DMS 273 (cell line): ENCODE data around the gene SYNE1.

Experiments
- DNase-seq: peaks from one replicate; lab custom pipeline; 2025; ENCODE audit not compliant: unreplicated experiment; lab: John Stamatoyannopoulos, UW

The SYNE1 gene

DNA sequence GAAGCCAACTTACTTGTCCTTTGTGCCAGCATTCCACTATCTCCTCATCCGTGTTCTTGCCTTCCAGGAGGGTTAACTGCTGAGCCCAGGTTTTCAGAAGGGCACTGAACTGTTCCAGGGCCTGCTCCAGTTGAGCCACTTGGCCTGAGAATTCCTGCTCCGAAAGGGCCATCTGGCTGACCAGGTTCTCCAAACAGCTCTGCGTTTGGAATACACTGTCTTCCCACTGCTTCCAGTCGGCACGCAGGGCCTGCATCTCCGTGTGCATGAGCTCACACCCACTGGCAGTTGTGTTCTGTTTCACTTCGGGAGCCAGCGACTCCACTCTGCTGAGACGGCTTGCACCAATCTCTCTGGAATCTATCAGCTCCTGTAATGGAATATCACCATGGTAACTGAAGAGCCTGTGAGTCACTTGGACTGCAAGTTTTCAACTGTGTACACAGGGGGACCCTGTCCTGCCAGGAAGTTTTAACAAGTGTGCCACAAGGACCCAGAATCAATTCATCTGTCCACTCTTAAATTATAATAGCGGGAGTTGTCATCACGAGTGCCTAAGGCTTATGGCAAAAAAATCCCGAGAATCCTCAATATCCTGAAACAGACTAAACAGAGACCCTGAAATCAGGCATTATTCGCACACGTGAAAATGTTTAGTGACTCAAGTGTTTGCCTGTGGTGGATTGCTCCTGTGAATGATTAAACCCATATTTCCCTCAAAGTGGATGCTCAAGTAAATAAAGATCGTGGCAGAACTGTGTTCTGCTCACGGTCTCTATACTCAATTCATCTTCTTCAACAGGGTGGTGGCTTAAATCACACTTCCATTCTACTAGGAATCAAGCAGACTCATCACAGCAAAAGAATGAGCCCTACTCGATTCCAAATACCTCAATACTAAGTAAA, 255.9 kb downstream of the SYNE1 start:
- peak; percentile 19 for DNase-seq

DNA sequence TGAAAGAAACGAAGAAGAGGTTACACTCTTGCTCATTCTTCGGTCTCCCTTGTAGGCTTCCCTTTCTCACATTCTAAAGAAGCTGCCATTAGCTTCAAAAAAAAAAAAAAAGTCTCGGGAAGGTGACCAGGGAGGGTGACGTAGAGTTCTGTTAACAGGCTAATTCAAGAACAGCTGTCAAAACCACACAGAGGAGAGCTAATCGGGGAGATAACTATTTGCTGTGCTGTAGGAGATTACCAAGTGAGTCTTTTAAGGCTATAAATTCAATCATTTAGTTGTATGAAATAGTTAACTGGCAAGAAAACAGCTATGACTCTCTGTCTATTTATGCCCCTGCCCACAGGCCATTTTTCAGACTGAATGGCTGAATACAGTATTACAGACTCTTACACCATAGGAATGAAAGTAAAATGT, 256.8 kb downstream of the SYNE1 start:
- DNase-seq = no peak

DNA sequence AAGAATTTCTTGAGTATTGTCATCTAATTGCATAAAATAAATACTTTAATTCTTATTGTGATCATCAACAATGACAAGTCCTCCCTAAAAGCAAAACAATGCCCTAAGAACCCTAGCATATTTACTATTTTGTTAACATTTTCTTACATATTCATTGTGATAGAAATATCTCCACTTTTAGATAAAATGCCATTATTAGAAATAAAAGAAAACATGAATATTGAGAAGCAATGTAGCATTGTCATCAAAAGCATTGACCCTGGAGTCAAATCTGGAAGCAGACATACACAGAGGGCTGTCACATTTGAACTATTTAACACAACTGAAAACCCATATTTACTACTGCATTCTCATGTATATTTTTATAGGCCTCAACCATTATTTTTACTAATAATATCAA, 257.7 kb downstream of the SYNE1 start:
- DNase-seq = no peak

DNA sequence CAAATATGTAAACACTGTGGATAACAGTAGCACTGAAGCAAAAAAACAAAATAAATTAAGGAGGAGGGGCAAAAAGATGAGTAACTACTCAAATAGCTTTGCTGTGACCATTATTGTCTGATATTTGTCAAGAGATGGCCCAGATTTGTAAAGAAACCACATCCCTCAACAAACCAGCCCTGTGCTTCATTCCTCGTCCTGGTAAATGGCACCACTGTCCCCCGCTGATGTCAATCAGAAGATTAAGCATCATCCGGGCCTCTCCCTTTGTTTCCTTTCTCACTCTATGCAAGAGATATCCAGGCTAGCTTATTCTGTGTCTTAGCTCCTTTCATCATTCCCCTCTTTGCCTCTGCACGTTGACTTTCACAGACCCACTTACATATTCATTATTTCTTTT, 259.0 kb downstream of the SYNE1 start:
- DNase-seq = no peak

DNA sequence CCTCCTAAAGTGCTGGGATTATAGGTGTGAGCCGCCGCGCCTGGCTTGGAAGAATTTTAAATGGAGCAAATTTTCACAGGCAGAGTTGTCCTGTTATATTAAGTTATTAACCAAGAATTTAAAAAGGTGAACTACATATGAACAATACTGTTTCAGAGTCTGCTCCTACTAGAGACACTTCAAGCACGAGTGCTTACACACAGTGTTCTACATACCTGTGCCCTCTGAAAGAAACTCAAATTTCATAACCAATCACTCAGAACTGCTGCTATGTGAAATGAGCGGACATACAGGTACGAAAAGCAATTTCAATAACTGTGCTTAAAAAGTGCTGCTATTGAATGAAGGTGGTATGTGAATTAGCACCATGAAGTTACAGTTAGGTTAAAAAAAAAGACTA, 262.0 kb downstream of the SYNE1 start:
- DNase-seq = no peak

DNA sequence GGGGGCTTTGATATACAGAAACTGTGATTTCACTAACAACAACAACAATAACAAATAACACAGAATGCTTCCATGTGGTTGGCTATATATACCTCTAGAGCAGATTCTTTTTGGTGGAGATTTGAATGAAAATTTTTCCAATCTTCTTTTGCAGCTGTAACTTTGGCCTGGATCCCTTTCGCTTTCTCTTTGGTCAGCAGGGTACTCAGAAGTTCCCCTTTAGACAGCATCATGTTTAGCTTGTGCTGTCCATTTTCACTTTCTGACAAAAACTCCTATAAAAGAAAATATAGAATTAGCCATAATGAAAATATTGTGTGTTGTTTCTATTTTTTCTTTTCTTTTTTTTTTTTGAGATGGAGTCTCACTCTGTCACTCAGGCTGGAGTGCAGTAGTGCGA, 264.2 kb downstream of the SYNE1 start:
- no peak for DNase-seq

DNA sequence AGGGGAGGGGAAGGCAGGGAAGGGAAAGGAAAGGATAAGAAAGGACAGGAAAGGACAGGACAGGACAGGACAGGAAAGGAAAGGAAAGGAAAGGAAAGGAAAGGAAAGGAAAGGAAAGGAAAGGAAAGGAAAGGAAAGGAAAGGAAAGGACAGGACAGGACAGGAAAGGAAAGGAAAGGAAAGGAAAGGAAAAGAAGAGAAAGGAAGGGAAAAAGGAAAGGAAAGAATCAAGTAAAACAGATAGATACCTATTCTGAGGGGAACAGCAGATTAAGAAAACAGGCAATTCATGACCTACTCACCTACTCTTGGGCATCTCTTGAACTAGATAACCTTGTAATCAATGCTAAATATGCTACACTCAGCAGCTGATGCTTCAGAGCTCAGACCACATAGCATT, 265.4 kb downstream of the SYNE1 start:
- DNase-seq = no peak

DNA sequence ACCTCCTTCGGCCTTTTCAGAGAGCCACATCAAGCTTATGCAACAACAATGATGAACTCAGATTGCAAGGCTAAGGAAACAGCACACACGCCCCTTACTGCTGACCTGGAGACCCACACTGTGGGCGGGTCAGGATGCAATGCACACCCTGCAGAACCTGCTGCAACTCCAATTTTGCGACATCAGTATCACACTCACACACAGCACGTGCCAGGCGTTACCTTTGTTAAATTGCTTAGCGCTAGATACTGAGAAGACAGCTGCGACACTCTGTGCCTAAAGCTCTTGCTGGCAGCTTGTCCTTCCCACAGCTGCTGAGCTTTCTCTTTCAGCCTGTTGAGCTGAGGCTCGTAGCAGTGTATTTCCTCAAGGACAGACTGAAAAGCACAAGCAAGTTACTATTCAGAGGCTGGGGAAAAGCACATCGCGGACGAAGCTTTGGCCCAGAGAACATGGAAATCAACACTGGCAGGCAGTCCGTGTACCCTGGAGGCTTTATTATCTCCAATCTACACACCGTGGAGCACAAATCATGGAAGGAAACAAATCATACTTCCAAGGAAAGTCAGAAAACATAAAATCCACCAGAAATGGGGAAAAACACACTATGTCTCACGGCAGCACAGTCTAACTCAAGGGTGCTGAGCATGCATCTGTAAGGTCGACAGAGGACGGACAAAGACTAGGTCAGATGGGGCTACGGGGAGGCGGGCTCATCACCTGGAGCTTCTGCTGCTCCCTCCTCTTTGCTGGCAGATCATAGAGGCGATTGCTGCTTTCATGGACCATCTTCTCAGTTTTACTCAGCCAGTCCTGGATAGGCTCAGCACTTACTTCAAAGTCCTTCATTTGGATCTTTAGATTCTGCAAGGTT, 268.2 kb downstream of the SYNE1 start:
- peak; percentile 24 for DNase-seq

DNA sequence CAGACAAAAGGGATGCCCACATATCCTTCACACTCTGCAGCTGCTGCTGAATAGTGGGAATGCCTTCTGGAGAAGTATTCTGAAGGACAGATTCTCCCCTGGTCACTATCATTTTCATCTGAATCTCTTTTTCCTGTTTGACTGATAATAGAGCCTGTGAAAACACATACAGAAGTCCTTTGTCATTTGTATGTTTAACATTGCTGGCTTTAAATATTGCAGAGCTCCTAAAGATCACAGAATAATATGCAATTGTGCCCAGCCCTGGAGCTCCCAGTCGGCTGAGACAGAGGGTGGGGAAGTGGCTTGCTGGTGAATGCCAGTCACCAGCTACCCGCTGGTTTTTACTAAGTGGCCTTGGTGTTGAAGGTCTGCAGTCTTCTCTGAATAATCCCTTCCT, 272.3 kb downstream of the SYNE1 start:
- DNase-seq = no peak

DNA sequence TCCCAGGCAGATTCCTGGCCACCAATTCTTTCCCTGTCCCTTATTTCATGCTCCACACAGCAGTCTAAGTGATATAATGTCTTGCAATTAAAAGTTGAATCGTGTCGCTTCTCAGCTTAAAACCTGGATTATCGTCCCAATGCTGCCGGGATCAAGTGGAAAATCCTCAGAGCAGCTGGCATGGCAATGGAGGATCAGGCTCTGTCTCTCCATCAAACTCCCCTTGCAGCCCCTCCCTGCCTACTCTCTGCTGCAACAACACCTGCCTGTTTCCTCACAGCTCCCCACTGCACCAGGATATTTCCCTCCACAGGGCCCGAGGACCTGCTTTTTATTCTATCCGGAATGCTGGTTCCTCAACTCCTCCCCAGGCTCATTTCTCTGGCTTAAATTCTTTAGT, 277.1 kb downstream of the SYNE1 start:
- DNase-seq = no peak

DNA sequence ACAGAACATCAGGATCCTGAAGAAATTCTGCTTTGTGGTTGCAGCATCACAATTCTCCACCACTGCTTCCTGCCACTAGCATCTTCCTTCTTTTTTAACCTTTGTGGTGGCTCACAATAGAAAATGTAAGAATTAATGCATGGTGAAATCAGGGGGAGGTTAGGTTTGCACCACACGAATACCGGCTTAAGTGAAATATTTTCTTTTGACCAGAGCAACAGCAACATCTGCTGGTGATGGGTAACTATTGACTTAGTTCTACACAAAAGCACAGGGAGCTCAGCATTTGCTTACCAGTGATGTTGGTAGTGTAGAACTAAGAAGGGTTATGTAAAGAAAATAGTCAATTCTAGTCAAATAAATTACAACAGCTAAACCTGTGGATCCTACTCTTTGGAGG, 280.5 kb downstream of the SYNE1 start:
- peak; percentile 71 for DNase-seq

DNA sequence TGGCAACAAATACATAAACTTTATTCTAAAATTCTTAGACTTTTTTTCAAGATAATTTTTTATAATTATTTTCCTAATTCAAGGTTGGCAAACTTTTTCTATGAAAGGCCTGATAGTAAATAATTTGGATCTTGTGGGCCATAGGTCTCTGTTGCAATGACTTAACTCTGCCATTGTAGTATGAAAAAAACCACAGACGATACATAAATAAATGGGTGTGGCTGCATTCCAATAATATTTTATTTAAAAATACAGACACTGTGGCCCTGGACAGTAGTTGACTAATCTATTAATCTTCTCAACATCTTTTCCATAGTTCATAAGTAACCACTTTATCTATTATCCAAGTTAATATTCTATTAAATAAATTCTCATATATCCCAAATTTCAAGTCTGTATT, 281.1 kb downstream of the SYNE1 start:
- DNase-seq = no peak

DNA sequence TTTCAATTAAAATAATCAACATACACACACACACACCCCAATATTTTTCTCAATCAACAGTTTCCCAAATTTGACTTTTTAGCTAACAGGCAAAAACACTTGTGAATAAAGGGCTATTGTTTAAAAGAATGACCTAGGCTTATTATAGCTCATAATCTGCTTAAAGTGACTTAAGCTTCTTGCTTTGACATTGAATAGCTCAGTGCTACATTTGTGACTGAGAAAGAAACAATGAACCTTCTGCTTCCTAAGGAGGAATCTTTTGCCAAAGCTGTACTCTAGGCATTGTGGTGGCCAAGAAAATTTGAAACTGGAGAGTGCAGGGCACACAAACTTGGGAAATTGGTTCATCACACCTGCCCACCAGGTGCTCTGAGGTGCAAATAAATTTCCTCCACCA, 282.0 kb downstream of the SYNE1 start:
- no peak for DNase-seq

DNA sequence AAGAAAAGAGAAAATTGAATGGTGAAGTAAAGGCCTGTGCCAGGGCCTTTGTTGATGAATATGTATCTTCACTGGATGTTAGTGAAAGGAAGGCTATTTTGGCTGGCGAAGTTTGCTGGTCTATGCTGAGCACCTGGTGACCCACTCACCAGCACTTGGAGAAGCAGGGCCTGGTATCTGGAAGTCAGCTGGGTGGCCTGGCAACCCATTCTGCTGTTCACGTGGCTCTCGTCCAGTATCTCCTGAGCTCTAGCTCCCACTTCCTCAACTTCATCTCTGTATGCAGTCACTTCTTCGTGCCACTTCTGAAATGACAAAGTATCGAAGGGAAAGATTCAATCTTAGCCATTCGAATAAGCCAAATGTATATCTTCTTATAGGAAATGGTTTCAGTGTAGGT, 283.7 kb downstream of the SYNE1 start:
- DNase-seq = no peak

DNA sequence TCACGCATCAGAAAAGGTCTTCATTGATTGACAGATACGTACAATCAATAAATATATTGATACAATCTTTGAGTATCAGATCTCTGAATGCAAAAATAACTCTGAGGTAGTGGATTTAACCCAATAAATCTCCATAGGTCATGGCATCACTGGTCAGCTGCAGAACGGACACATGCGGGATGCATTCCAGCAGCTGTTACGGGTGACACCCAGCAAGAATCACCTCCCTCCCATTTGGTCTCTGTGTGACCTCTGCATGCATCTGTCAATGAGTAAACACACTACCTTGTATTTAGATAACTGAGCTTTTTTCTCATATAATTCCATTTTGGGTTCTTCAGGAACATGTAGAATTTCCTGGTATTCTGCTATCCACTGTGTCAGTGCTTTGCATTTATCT, 285.4 kb downstream of the SYNE1 start:
- DNase-seq = no peak

DNA sequence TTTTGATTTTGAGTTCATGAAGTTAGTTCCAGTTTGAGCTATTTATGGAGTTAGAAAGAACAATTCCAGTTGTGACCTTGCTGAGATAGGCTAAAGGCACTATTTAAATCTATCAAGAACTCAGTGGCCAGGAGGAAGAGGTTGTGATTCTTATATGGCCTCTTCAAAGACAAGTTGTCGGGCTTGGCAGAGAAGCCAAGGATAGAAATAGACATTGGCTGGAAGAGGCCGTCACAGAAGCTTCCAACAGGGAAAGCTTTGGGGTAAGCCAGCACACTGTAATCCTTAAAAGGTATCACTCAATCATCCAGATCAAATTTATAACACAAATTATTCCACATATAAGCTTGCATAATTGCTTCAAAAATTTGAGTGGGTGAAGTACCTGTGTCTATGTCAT, 286.1 kb downstream of the SYNE1 start:
- DNase-seq = no peak

DNA sequence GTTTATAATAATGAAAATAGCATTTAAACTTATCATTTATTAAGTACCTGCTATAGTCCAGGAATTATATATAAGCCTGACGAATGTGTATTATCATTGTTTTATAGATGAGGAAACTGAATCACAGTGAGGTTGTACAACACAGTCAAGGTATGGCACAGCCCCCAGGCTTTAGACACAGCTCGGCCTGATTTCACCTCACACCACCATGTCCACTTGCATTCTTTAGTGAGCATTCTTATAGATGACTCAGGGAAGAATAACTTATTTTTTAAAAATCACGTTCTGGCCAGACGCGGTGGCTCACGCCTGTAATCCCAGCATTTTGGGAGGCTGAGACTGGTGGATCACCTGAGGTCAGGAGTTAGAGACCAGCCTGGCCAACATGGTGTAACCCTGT, 289.0 kb downstream of the SYNE1 start:
- DNase-seq = no peak

DNA sequence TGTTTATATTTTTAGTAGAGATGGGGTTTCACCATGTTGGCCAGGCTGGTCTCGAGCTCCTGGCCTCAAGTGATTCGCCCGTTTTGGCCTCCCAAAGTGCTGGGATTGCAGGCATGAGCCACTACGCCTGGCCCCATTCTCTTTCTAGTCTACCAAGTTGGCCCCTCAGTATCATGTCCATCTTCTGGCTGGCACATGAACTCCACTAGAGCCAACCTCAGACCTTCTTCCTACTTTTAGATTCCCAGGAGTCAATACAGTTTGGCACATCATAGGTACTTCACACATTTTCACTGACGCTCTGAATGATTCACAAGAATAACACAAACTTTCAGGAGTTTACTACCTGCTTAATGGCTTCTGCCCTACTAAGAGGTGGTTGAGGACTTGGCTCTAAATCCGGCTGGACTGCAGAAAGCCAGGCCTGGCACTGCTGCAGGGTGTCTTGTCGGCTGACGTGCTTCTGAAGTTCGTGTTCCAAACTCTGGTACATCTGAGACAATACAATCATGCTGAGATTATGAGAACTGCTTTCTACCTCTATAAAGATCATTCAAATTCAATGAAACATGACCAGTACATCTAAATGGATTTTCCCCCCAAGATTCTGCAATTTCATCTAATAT, 293.3 kb downstream of the SYNE1 start:
- DNase-seq = no peak

DNA sequence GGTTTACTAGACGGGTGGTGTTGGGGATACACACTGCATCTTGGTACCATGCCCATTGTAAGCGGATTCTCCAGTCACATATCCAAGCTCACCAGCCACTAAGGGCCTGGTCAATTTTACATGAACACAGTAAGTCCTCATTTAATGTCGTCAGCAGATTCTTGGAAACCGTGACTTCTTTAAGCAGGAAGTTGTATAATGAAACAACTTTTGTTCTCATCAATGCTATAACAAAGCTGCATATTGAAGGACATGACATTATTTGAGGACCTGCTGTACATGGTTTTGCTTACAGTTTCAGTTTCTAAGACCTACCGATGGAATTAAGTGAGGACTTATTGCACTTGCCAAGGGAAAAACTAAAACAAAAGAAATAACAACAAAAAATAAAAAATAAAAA, 295.6 kb downstream of the SYNE1 start:
- no peak for DNase-seq

DNA sequence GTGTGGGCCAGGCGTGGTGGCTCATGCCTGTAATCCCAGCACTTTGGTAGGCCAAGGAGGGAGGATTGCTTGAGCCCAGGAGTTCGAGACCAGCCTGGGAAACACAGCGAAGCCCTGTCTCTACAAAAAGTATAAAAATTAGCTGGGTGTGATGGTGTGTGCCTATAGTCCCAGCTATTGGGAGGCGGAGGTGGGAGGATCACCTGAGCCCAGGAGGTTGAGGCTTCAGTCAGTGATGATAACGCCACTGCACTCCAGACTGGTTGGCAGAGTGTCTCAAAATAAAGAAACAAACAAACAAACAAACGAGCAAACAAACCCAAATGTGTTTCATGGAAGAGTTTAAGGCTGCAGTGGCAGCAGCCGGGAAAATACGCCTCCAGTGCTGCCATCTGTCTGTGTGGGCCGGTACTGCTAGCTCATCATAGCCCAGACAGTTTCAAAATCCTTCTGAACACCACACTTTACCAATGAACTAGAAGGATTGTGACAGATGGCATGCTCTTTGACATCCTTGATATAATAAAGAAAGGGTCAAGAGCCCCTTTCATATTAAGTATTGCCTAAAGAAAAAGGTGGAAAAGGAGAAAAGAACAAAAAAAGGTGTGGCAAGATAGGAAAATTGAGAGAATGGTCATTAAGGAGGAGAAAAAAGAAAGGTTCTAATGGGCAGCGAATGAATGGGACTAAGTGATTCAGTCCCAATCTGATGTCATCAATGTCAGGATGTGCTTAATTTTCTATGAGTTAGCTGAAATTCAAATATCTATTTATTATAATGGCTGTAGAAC, 298.6 kb downstream of the SYNE1 start:
- peak; percentile 66 for DNase-seq

DNA sequence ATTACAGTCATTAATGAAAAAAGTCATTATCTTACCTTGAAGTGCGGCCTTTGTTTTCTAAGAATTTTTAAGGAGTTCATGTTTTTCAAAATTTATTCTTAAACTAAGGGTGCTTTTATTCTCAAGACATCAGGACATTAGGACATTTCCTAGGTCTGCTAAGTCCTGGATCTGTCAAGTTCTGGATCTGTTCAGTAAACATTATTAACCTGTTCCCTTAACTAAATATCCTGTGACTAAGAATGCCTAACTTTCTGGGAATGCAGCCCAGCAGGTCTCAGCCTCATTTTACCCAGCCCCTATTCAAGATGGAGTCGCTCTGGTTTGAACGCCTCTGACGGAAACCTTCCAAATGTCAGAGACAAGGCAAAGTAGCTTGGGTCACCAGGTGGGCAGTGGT, 302.6 kb downstream of the SYNE1 start:
- DNase-seq = no peak
